GM12878 (cell line): Measurements from ENCODE around the gene ARHGEF1.

Source experiments
- CREB1 ChIP-seq: IDR thresholded peaks from 2 replicates; pipeline ENCODE4 v1.6.1; 2012; ENCODE audit warnings: low read depth, mild to moderate bottlenecking, inconsistent platforms
- CTCF ChIP-seq, 3 experiments: IDR thresholded peaks in 2 of 3; conservative IDR thresholded peaks in 1 of 3; 2 replicates each; pipeline ENCODE4 v1.5.1; 2011; ENCODE audit warnings: low read depth in 3 of 3, low read length in 3 of 3, mild to moderate bottlenecking in 3 of 3, control low read depth in 2 of 3, moderate library complexity in 2 of 3, inconsistent platforms in 1 of 3, mixed read lengths in 1 of 3; ENCODE audit not compliant: control insufficient read depth in 2 of 3, insufficient read depth in 1 of 3; ENCODE audit errors: extremely low read depth in 1 of 3
- JUND ChIP-seq: IDR thresholded peaks from 2 replicates; pipeline ENCODE4 v1.6.1; 2012; ENCODE audit warnings: low read depth, mild to moderate bottlenecking, low read length, improper control_type of control experiment, moderate library complexity
- RBBP5 ChIP-seq: fragments of 200-600 bp; sonication (generic); conservative IDR thresholded peaks from 2 replicates; pipeline ENCODE4 v1.6.1; 2016
- YY1 ChIP-seq: IDR thresholded peaks from 2 replicates; pipeline ENCODE4 v1.6.1; 2011; ENCODE audit warnings: low read depth, mild to moderate bottlenecking, low read length
- TF ChIP-seq, protein P1 (sequence below): IDR thresholded peaks from 2 replicates; pipeline ENCODE4 v1.6.1; 2012; ENCODE audit warnings: low read depth, low read length, improper control_type of control experiment

- TF ChIP-seq, protein P1, sequence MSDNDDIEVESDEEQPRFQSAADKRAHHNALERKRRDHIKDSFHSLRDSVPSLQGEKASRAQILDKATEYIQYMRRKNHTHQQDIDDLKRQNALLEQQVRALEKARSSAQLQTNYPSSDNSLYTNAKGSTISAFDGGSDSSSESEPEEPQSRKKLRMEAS, result no peak
- TF ChIP-seq RBBP5 (no peak), JUND (no peak), CTCF (IDR thresholded peaks at IDR 0.05 in 2 of 3, conservative IDR thresholded peaks at IDR 0.05 in 1 of 3; ENCODE audit: control insufficient read depth in 2 of 3, extremely low read depth in 1 of 3, insufficient read depth in 1 of 3, low read depth in 3 of 3, low read length in 3 of 3) (no peak), CREB1 (no peak), YY1 (no peak)
Measured at GRCh38 chr19:41861846-41862245, 21.1 kb upstream of the ARHGEF1 start.
